ENCODE data around the gene SLC22A1. TPM values are rescaled to one million over a fixed set of nuclear protein-coding genes. Genes with fewer than 3 reads are reported as not detected.
A peak's percentile ranks its signal among the peaks of the same experiment; 100 is the strongest.

The SLC22A1 gene
- total and polyA plus RNA-seq, 2 of the 13 experiments (the other 11 are each of a cell fraction or from before 2014, with no cell fraction given) = 0.80 to 0.87 TPM

- no peak for TF ChIP-seq SIX4 (CRISPR knock-in tag; IDR thresholded peaks at IDR 0.05)
- TF ChIP-seq ZNF556 (CRISPR knock-in tag; IDR thresholded peaks at IDR 0.05; ENCODE audit: borderline replicate concordance) = no peak
- no peak for TF ChIP-seq SMARCE1 (IDR thresholded peaks at IDR 0.05; ENCODE audit: borderline replicate concordance)
- TF ChIP-seq GATAD1 (CRISPR knock-in tag; IDR thresholded peaks at IDR 0.05) = no peak
- TF ChIP-seq HOXA3 (CRISPR knock-in tag; IDR thresholded peaks at IDR 0.05) = peak; percentile 34
- no peak for TF ChIP-seq ZNF724P (CRISPR knock-in tag; IDR thresholded peaks at IDR 0.05; ENCODE audit: borderline replicate concordance)
- TF ChIP-seq NFKBIZ (CRISPR knock-in tag; IDR thresholded peaks at IDR 0.05) = no peak
- TF ChIP-seq SRSF1 (optimal IDR thresholded peaks at IDR 0.05; ENCODE audit: low read depth, low read length) = no peak
- TF ChIP-seq ZNF644 (CRISPR knock-in tag; IDR thresholded peaks at IDR 0.05; ENCODE audit: low read depth) = no peak
- TF ChIP-seq SMYD3 (CRISPR knock-in tag; IDR thresholded peaks at IDR 0.05) = no peak
- TF ChIP-seq STAG1 (CRISPR knock-in tag; IDR thresholded peaks at IDR 0.05) = no peak
- no peak for TF ChIP-seq JUN (CRISPR knock-in tag; IDR thresholded peaks at IDR 0.05)
- peak; percentile 73 for TF ChIP-seq HNF4A (CRISPR knock-in tag; IDR thresholded peaks at IDR 0.05)
- TF ChIP-seq, protein P1, sequence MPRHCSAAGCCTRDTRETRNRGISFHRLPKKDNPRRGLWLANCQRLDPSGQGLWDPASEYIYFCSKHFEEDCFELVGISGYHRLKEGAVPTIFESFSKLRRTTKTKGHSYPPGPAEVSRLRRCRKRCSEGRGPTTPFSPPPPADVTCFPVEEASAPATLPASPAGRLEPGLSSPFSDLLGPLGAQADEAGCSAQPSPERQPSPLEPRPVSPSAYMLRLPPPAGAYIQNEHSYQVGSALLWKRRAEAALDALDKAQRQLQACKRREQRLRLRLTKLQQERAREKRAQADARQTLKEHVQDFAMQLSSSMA (CRISPR knock-in tag; IDR thresholded peaks at IDR 0.05) = no peak
- TF ChIP-seq ZNF543 (CRISPR knock-in tag; IDR thresholded peaks at IDR 0.05) = no peak
- TF ChIP-seq ZBTB7A (CRISPR knock-in tag; IDR thresholded peaks at IDR 0.05) = no peak
- 0 out of 2 replicates have a peak, but pooled peaks have one; percentile 27 for TF ChIP-seq BORCS8-MEF2B (CRISPR knock-in tag; IDR thresholded peaks at IDR 0.05)
- TF ChIP-seq, protein P2, sequence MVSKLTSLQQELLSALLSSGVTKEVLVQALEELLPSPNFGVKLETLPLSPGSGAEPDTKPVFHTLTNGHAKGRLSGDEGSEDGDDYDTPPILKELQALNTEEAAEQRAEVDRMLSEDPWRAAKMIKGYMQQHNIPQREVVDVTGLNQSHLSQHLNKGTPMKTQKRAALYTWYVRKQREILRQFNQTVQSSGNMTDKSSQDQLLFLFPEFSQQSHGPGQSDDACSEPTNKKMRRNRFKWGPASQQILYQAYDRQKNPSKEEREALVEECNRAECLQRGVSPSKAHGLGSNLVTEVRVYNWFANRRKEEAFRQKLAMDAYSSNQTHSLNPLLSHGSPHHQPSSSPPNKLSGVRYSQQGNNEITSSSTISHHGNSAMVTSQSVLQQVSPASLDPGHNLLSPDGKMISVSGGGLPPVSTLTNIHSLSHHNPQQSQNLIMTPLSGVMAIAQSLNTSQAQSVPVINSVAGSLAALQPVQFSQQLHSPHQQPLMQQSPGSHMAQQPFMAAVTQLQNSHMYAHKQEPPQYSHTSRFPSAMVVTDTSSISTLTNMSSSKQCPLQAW (CRISPR knock-in tag; IDR thresholded peaks at IDR 0.05) = 0 out of 2 replicates have a peak, but pooled peaks have one; percentile 14
- no peak for TF ChIP-seq MED13 (CRISPR knock-in tag; IDR thresholded peaks at IDR 0.05)
- TF ChIP-seq, protein P3, sequence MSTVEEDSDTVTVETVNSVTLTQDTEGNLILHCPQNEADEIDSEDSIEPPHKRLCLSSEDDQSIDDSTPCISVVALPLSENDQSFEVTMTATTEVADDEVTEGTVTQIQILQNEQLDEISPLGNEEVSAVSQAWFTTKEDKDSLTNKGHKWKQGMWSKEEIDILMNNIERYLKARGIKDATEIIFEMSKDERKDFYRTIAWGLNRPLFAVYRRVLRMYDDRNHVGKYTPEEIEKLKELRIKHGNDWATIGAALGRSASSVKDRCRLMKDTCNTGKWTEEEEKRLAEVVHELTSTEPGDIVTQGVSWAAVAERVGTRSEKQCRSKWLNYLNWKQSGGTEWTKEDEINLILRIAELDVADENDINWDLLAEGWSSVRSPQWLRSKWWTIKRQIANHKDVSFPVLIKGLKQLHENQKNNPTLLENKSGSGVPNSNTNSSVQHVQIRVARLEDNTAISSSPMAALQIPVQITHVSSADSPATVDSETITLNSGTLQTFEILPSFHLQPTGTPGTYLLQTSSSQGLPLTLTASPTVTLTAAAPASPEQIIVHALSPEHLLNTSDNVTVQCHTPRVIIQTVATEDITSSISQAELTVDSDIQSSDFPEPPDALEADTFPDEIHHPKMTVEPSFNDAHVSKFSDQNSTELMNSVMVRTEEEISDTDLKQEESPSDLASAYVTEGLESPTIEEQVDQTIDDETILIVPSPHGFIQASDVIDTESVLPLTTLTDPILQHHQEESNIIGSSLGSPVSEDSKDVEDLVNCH (CRISPR knock-in tag; IDR thresholded peaks at IDR 0.05) = no peak
- TF ChIP-seq ZNF780A (CRISPR knock-in tag; IDR thresholded peaks at IDR 0.05) = no peak
- TF ChIP-seq TMF1 (CRISPR knock-in tag; IDR thresholded peaks at IDR 0.05; ENCODE audit: low read depth) = no peak
- TF ChIP-seq SALL1 (CRISPR knock-in tag; IDR thresholded peaks at IDR 0.05) = peak; percentile 40; the same call in 1 of the 2 replicates
- TF ChIP-seq MIER2 (CRISPR knock-in tag; IDR thresholded peaks at IDR 0.05) = no peak
- no peak for TF ChIP-seq KMT2A (CRISPR knock-in tag; IDR thresholded peaks at IDR 0.05)
- TF ChIP-seq ZZZ3 (CRISPR knock-in tag; IDR thresholded peaks at IDR 0.05; ENCODE audit: borderline replicate concordance) = no peak
These were observed 20.1 kb upstream of the SLC22A1 start (continued) for GRCh38 chr6:160101277-160102205.

Data from HepG2 (cell line).